ENCODE results near the gene CADM2.

The CADM2 gene

GRCh38 chr3:85846940-85847339 is 888.2 kb downstream of the CADM2 start:
- Mint-ChIP-seq H3K27me3 (ENCODE audit: low read depth) (no peaks in the 10 kb centered on the region), H3K9me3 (no peaks in the 10 kb centered on the region), H3K27ac (no peak overlapping the region), H3K4me1 (peaks cover 14% of the 10 kb centered on the region), H3K36me3 (ENCODE audit: low read depth) (no peaks in the 10 kb centered on the region), H3K4me3 (no peak overlapping the region)
- TF ChIP-seq, protein P1, sequence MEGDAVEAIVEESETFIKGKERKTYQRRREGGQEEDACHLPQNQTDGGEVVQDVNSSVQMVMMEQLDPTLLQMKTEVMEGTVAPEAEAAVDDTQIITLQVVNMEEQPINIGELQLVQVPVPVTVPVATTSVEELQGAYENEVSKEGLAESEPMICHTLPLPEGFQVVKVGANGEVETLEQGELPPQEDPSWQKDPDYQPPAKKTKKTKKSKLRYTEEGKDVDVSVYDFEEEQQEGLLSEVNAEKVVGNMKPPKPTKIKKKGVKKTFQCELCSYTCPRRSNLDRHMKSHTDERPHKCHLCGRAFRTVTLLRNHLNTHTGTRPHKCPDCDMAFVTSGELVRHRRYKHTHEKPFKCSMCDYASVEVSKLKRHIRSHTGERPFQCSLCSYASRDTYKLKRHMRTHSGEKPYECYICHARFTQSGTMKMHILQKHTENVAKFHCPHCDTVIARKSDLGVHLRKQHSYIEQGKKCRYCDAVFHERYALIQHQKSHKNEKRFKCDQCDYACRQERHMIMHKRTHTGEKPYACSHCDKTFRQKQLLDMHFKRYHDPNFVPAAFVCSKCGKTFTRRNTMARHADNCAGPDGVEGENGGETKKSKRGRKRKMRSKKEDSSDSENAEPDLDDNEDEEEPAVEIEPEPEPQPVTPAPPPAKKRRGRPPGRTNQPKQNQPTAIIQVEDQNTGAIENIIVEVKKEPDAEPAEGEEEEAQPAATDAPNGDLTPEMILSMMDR (IDR thresholded peaks at IDR 0.05; ENCODE audit: unreplicated experiment in 3 of 3): no peak

GRCh38 chr3:85851071-85851470 is 892.3 kb downstream of the CADM2 start:
- no peaks in the 10 kb centered on the region for H3K27me3 Mint-ChIP-seq (ENCODE audit: low read depth)
- peak overlapping the region in 2 of 3 experiments; percentile 52 to 70 for H3K27ac Mint-ChIP-seq
- peaks cover 4% of the 10 kb centered on the region for H3K9me3 Mint-ChIP-seq
- H3K4me1 Mint-ChIP-seq: peaks cover 14% of the 10 kb centered on the region
- TF ChIP-seq, protein P1 (IDR thresholded peaks at IDR 0.05; ENCODE audit: unreplicated experiment in 3 of 3): no peak
- H3K4me3 Mint-ChIP-seq: no peak overlapping the region
- H3K36me3 Mint-ChIP-seq (ENCODE audit: low read depth): no peaks in the 10 kb centered on the region

DNA sequence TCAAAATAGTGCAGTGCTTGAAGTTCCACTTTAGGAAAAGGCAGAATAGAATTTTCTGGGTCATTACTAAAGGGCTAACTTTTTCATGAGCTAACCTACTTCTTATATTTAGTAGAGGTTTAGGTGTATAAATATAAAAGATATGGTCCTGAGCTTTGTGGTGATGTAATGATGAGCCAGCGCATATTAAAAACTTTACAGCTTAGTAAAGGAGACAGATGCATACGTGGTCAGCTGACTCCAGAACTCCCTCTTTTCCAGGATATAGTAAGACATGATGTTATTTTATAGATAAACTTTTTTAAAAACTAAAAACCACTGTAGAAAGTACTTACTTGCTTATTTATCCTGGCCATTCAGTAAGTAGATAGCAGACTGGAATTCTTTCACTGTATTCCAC is 895.0 kb downstream of the CADM2 start:
- H3K36me3 Mint-ChIP-seq (ENCODE audit: low read depth): no peaks in the 10 kb centered on the region
- peaks cover 4% of the 10 kb centered on the region for H3K9me3 Mint-ChIP-seq
- H3K4me1 Mint-ChIP-seq: peaks cover 14% of the 10 kb centered on the region
- no peak overlapping the region for H3K4me3 Mint-ChIP-seq
- no peak overlapping the region for H3K27ac Mint-ChIP-seq
- TF ChIP-seq, protein P1 (IDR thresholded peaks at IDR 0.05; ENCODE audit: unreplicated experiment in 3 of 3): no peak
- H3K27me3 Mint-ChIP-seq (ENCODE audit: low read depth): no peaks in the 10 kb centered on the region

DNA sequence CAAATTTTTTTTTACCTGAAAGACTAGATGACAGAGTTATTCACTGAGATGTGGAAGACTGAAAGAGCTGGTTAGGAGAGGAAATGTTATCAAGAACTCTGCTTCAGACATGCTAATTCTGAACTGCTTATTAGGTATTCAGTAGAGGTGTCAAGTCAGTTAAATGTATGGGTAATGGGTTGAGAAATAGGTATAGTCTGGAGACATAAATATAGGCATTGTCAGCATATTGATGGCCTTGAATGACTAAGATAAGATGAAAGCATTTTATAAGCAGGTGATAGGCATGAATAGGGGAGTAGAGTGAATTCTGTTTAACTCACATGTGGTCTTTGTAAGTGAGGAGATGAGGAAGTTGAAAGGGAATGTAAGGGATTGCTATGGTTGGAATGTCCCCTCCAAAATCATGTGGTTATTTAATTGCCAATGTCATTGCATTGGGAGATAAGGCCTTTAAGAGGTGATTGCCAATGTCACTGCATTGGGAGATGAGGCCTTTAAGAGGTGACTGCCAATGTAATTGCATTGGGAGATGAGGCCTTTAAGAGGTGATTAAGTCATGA is 904.2 kb downstream of the CADM2 start:
- H3K27me3 Mint-ChIP-seq (ENCODE audit: low read depth): no peaks in the 10 kb centered on the region
- H3K9me3 Mint-ChIP-seq: no peaks in the 10 kb centered on the region
- H3K4me1 Mint-ChIP-seq: peaks cover 5% of the 10 kb centered on the region
- H3K27ac Mint-ChIP-seq: no peak overlapping the region
- H3K4me3 Mint-ChIP-seq: no peak overlapping the region
- TF ChIP-seq, protein P1 (IDR thresholded peaks at IDR 0.05; ENCODE audit: unreplicated experiment in 3 of 3): no peak
- no peaks in the 10 kb centered on the region for H3K36me3 Mint-ChIP-seq (ENCODE audit: low read depth)

DNA sequence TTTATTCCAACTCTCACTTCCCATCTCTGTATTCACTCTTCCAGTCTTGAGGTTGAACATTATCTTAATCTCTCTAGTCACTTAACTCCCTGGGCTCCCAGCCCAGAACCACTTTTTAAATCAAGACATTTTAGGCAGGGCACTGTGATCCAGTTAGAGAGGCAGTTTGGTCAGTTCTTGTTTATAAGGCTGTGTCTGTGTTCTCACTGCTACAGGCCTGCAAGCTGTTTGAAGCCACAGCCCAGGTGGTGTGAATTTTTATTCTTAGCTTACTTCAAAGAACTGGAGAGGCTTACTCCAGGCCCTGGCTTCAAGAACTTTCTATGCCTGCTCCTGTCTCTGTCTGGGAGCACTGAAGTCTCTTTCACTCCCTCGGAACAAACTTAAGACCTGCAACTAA is 906.1 kb downstream of the CADM2 start:
- Mint-ChIP-seq H3K4me1 (peaks cover 5% of the 10 kb centered on the region), H3K27me3 (ENCODE audit: low read depth) (no peaks in the 10 kb centered on the region), H3K9me3 (no peaks in the 10 kb centered on the region), H3K4me3 (no peak overlapping the region), H3K27ac (peak overlapping the region in 2 of 3 experiments; percentile 8), H3K36me3 (ENCODE audit: low read depth) (no peaks in the 10 kb centered on the region)
- TF ChIP-seq, protein P1 (IDR thresholded peaks at IDR 0.05; ENCODE audit: unreplicated experiment in 3 of 3): no peak

DNA sequence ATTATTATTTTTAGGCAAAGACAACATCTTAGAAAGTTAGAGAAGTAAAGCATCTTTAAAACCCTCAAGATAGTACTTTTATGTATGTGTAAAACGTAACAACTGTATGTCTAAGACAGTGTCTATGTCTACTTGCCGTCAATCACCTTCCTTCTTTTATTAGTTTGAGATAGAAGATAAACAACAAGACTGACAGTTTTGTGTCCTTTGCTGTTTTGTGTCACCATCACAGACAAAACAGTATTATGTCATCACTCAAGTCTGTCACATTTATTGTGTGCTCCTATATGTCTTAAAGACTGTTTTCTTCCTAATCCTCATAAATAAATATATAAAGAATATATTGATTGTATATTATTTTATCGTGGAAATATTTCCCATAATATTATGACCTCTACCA is 908.3 kb downstream of the CADM2 start:
- no peak overlapping the region for H3K4me3 Mint-ChIP-seq
- no peak overlapping the region for H3K27ac Mint-ChIP-seq
- H3K27me3 Mint-ChIP-seq (ENCODE audit: low read depth): no peaks in the 10 kb centered on the region
- no peaks in the 10 kb centered on the region for H3K36me3 Mint-ChIP-seq (ENCODE audit: low read depth)
- H3K9me3 Mint-ChIP-seq: peaks cover 2% of the 10 kb centered on the region
- TF ChIP-seq, protein P1 (IDR thresholded peaks at IDR 0.05; ENCODE audit: unreplicated experiment in 3 of 3): no peak
- H3K4me1 Mint-ChIP-seq: peaks cover 5% of the 10 kb centered on the region
